HG02642 (cell line): ENCODE results near the gene RBM41.

ENCODE experiments used
- ATAC-seq: cut with Tn5 transposase; IDR thresholded peaks from one replicate; pipeline ENCODE4 v1.9.1; 2021; ENCODE audit warnings: mild to moderate bottlenecking; ENCODE audit not compliant: unreplicated experiment, poor library complexity

The RBM41 gene

DNA sequence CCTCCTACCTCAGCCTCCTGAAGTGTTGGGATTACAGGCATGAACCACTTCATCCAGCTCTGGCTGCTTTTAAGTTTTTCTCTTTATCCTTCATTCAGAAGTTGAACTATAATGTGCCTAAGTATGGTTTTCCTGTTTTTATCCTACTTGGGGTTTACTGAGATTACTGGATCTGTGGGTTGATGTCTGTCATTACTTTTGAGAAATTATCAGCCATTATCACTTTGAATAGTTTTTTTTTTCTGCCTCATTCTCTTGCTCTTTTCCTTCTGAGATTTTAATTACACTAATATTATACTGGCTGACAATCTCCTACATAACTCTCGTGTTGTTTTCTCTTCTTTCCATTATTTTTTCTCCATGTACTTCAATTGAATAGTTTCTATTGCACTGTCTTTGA is 71.0 kb downstream of the RBM41 start:
- ATAC-seq, result no peak

DNA sequence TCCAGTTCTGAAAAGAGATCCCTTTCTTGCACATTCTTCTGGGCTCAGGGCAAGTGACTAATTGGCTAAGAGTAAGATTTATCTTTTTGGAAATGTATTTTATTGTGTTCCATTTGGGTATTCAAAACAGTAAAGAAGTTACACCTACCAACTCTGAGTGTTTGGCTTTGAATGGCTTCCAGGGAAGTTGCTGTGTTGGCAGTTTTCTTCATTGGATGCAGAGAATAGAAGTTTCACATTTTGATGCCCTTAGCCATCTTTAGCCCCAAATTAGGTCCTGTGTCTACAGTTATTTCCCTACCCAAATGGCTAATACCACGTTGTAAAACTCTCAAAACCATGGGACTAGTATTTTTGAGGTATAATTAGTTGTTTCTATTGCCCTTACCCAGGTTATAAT is 88.9 kb downstream of the RBM41 start:
- no peak for ATAC-seq

DNA sequence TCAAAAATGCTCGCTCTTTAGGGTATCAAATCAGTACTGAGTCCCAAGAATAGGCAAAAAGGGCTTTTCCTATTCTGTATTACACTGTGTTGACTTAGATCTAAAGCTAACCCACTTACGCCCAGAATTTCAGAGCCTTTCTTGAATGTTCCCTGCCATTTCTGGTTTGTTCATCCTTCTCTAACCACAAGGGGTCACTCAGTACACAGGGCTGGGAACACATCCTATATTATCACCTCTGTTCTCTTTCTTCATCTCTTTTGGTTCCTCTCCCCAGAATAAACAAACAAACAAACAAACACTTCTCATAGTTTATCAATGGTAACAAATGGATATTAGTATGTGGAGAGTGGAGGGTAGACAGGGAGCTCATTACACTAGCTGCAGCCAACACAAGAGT is 93.1 kb downstream of the RBM41 start:
- ATAC-seq, result no peak

GRCh38 chrX:107014936-107015335 is 103.7 kb downstream of the RBM41 start:
- ATAC-seq, result no peak
